SU-DHL-6 (cell line): ENCODE data around the gene KRT14.

ENCODE experiments used
- EZH2phosphoT487 ChIP-seq: fragments of 200-600 bp; sonication (generic), shearing (Covaris generic); conservative IDR thresholded peaks from 2 replicates; pipeline ENCODE4 v1.6.1; 2018; ENCODE audit warnings: mild to moderate bottlenecking, antibody characterized with exemption, low read length, moderate library complexity, mixed read lengths
- TF ChIP-seq, protein P1 (sequence below): fragments of 200-600 bp; sonication (generic); IDR thresholded peaks from one replicate; pipeline ENCODE4 v1.5.1; 2017; ENCODE audit warnings: antibody characterized with exemption, mild to moderate bottlenecking, low read length, moderate library complexity; ENCODE audit not compliant: insufficient read depth, poor library complexity, severe bottlenecking

- TF ChIP-seq, protein P1, sequence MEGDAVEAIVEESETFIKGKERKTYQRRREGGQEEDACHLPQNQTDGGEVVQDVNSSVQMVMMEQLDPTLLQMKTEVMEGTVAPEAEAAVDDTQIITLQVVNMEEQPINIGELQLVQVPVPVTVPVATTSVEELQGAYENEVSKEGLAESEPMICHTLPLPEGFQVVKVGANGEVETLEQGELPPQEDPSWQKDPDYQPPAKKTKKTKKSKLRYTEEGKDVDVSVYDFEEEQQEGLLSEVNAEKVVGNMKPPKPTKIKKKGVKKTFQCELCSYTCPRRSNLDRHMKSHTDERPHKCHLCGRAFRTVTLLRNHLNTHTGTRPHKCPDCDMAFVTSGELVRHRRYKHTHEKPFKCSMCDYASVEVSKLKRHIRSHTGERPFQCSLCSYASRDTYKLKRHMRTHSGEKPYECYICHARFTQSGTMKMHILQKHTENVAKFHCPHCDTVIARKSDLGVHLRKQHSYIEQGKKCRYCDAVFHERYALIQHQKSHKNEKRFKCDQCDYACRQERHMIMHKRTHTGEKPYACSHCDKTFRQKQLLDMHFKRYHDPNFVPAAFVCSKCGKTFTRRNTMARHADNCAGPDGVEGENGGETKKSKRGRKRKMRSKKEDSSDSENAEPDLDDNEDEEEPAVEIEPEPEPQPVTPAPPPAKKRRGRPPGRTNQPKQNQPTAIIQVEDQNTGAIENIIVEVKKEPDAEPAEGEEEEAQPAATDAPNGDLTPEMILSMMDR = no peak
- no peak for TF ChIP-seq EZH2phosphoT487
These were observed 25.1 kb downstream of the KRT14 start for GRCh38 chr17:41561554-41561953.
